ENCODE measurements around the gene SLC29A3. TPM values are rescaled to one million over a fixed set of nuclear protein-coding genes. Genes with fewer than 3 reads are reported as not detected.

SLC29A3 gene
- total and polyA plus RNA-seq, 8 donors = 7.6 to 13.4 (median 8.1) TPM

- H3K27me3 ChIP-seq = no peaks in the 10 kb centered on the region
- no peak overlapping the region for H3K4me3 ChIP-seq
- H3K9me3 ChIP-seq = no peaks in the 10 kb centered on the region
- TF ChIP-seq, protein P1, sequence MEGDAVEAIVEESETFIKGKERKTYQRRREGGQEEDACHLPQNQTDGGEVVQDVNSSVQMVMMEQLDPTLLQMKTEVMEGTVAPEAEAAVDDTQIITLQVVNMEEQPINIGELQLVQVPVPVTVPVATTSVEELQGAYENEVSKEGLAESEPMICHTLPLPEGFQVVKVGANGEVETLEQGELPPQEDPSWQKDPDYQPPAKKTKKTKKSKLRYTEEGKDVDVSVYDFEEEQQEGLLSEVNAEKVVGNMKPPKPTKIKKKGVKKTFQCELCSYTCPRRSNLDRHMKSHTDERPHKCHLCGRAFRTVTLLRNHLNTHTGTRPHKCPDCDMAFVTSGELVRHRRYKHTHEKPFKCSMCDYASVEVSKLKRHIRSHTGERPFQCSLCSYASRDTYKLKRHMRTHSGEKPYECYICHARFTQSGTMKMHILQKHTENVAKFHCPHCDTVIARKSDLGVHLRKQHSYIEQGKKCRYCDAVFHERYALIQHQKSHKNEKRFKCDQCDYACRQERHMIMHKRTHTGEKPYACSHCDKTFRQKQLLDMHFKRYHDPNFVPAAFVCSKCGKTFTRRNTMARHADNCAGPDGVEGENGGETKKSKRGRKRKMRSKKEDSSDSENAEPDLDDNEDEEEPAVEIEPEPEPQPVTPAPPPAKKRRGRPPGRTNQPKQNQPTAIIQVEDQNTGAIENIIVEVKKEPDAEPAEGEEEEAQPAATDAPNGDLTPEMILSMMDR (IDR thresholded peaks at IDR 0.05) = no peak
- DNase-seq = no peak
- intact Hi-C loops (cut with DNase I) = loop anchor here in 1 of 2 donors (10.0 kb wide), 1 partner anchor 355 kb away; no protein-coding TSS in a partner anchor
- H3K36me3 ChIP-seq = peaks cover 0 to 7% of the 10 kb centered on the region in 2 donors
- no peak for ATAC-seq
- H3K27ac ChIP-seq = no peak overlapping the region
- peaks cover 0 to 9% of the 10 kb centered on the region in 2 donors for H3K4me1 ChIP-seq
These were observed 38.8 kb upstream of the SLC29A3 start for GRCh38 chr10:71280216-71280615.

DNA sequence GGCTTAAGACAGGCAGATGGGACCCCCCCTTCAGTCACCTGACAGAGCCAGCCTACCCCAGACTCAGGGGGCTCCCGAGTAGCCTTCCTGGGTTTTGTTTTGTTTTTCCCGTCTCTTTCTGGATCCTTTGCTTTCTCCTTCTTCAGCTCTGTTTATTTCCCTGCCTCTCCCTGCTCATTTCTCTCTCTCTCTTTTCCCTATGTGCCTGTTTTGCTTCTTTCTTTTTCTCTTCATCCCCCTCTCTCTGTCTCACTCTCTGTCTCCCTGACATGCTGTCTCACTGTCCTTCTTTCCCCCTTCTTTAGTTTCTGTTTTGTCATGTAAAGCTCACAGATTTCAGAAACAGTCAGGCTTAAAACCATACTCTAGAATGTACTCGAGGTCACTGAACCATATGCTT is 38.2 kb upstream of the SLC29A3 start:
- Histone ChIP-seq H3K27ac (no peak overlapping the region), H3K4me1 (peaks cover 0 to 6% of the 10 kb centered on the region in 2 donors), H3K9me3 (no peaks in the 10 kb centered on the region), H3K4me3 (no peak overlapping the region), H3K36me3 (peaks cover 0 to 11% of the 10 kb centered on the region in 2 donors), H3K27me3 (no peaks in the 10 kb centered on the region)
- TF ChIP-seq, protein P1 (IDR thresholded peaks at IDR 0.05) = no peak
- DNase-seq (no peak), ATAC-seq (no peak)
- intact Hi-C loops (cut with DNase I) = loop anchor here in 1 of 2 donors (10.0 kb wide), 1 partner anchor 356 kb away; no protein-coding TSS in a partner anchor

DNA sequence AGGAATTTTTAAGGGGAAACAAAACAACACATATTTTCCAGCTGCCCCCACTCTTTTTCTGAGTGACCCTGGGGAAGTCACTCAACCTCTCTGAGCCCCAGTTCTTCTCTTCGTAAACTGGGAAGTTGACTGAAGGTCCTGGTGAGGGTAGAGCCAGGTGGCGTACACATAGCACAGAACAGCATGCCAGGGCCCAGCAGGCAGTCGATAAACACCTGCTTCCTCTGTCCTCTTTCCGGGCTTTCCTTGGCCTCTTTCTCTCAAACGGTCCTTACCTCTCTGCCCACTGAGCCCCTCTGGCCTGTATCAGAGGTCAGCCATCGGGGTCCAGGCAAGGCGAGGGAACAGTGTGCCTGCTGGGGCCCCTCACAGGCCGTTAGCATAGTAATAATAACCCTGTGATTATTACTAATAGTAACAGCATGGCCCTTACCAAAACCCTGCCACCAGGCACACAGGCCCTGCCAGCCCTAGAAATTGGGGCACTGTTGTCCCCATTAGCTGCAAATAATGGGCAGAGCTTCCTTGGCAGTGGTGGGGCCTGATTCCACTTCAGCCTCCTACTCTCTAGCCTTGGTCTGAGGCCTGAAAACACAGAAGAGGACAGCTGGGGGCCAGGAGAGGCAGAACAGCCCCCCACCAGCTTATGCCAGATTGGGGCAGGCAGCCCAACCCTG is 37.3 kb upstream of the SLC29A3 start:
- DNase-seq = no peak
- TF ChIP-seq, protein P1 (IDR thresholded peaks at IDR 0.05) = no peak
- Histone ChIP-seq H3K27ac (no peak overlapping the region), H3K4me3 (no peak overlapping the region), H3K27me3 (no peaks in the 10 kb centered on the region), H3K9me3 (no peaks in the 10 kb centered on the region), H3K36me3 (peaks cover 0 to 15% of the 10 kb centered on the region in 2 donors), H3K4me1 (peaks cover 0 to 6% of the 10 kb centered on the region in 2 donors)
- intact Hi-C loops (cut with DNase I) = loop anchor here in 1 of 2 donors (10.0 kb wide), 1 partner anchor 357 kb away; no protein-coding TSS in a partner anchor
- no peak for ATAC-seq

DNA sequence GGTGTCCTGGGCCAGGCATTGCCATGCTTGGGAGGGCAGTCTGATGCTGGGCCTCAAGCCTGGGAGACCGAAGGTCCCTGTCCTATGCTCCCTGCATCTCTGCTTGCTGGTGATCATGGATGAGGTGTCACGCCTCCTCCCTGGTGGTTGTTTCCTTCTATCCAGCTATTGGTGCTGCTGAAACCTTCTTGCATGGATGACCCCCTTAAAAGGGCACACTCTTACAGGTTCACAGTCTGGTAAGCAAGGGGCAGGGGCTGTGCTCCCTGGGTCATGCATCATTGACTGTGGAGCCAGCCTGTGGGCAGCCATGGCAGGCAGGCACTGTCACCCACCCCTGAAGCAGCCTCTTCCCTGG is 36.8 kb upstream of the SLC29A3 start:
- Histone ChIP-seq H3K27ac (no peak overlapping the region), H3K36me3 (peaks cover 0 to 15% of the 10 kb centered on the region in 2 donors), H3K9me3 (no peaks in the 10 kb centered on the region), H3K4me3 (no peak overlapping the region), H3K4me1 (peaks cover 0 to 6% of the 10 kb centered on the region in 2 donors), H3K27me3 (no peaks in the 10 kb centered on the region)
- TF ChIP-seq, protein P1 (IDR thresholded peaks at IDR 0.05) = no peak
- no peak for DNase-seq
- intact Hi-C loops (cut with DNase I) = loop anchor here in 1 of 2 donors (10.0 kb wide), 1 partner anchor 358 kb away; no protein-coding TSS in a partner anchor
- no peak for ATAC-seq

- H3K9me3 ChIP-seq = no peaks in the 10 kb centered on the region
- ATAC-seq (no peak), DNase-seq (no peak)
- no peak overlapping the region for H3K4me3 ChIP-seq
- H3K4me1 ChIP-seq = peaks cover 0 to 6% of the 10 kb centered on the region in 2 donors
- H3K36me3 ChIP-seq = peaks cover 0 to 23% of the 10 kb centered on the region in 2 donors
- TF ChIP-seq, protein P1 (IDR thresholded peaks at IDR 0.05) = no peak
- intact Hi-C loops (cut with DNase I) = loop anchor here in 1 of 2 donors (10.0 kb wide), 1 partner anchor 359 kb away; no protein-coding TSS in a partner anchor
- H3K27me3 ChIP-seq = no peaks in the 10 kb centered on the region
- H3K27ac ChIP-seq = no peak overlapping the region
These were observed 35.6 kb upstream of the SLC29A3 start for GRCh38 chr10:71283410-71283809.
